Measurements from ENCODE around the gene IL21R.

IL21R gene

GRCh38 chr16:27401768-27402568 lies at the start of gene IL21R:
Gene IL21R (plus strand): TSS chr16:27402174. CDS start chr16:27430072, 27,898 bp downstream.
- DNase-seq = no peak

GRCh38 chr16:27353853-27354252 lies 48.1 kb upstream of the IL21R start:
- peak; percentile 18 for DNase-seq

GRCh38 chr16:27355610-27356009 lies 46.4 kb upstream of the IL21R start:
- peak; percentile 17 for DNase-seq

GRCh38 chr16:27356794-27357193 lies 45.2 kb upstream of the IL21R start:
- DNase-seq = no peak

- DNase-seq = peak; percentile 33
Observed at GRCh38 chr16:27359051-27359450, 42.9 kb upstream of the IL21R start.

GRCh38 chr16:27359615-27360014 lies 42.4 kb upstream of the IL21R start:
- DNase-seq = no peak

GRCh38 chr16:27361987-27362386 lies 40.0 kb upstream of the IL21R start:
- no peak for DNase-seq

GRCh38 chr16:27362570-27363245 lies 39.3 kb upstream of the IL21R start:
- no peak for DNase-seq

- no peak for DNase-seq
Observed at GRCh38 chr16:27363246-27363632, 38.7 kb upstream of the IL21R start.

GRCh38 chr16:27363797-27364196 lies 38.2 kb upstream of the IL21R start:
- DNase-seq = no peak

- no peak for DNase-seq
Observed at GRCh38 chr16:27364493-27365141, 37.4 kb upstream of the IL21R start.

- DNase-seq = no peak
Observed at GRCh38 chr16:27365142-27366089, 36.6 kb upstream of the IL21R start.

- peak; percentile 11 for DNase-seq
Observed at GRCh38 chr16:27366687-27367460, 35.1 kb upstream of the IL21R start.

GRCh38 chr16:27367461-27368357 lies 34.3 kb upstream of the IL21R start:
- DNase-seq = peak; percentile 79

GRCh38 chr16:27368358-27368722 lies 33.6 kb upstream of the IL21R start:
- DNase-seq = no peak

GRCh38 chr16:27369806-27370205 lies 32.2 kb upstream of the IL21R start:
- no peak for DNase-seq

- no peak for DNase-seq
Observed at GRCh38 chr16:27370318-27370717, 31.7 kb upstream of the IL21R start.

- DNase-seq = no peak
Observed at GRCh38 chr16:27373312-27373711, 28.7 kb upstream of the IL21R start.

- no peak for DNase-seq
Observed at GRCh38 chr16:27374221-27374803, 27.7 kb upstream of the IL21R start.

- DNase-seq = peak; percentile 90
Observed at GRCh38 chr16:27374804-27375425, 27.1 kb upstream of the IL21R start.

All from NCI-H82 (cell line).